ENCODE results near the gene TOMM7.

Gene TOMM7

GRCh38 chr7:22814261-22815208, 8.1 kb downstream of the TOMM7 start:
- TF ChIP-seq, protein P1, sequence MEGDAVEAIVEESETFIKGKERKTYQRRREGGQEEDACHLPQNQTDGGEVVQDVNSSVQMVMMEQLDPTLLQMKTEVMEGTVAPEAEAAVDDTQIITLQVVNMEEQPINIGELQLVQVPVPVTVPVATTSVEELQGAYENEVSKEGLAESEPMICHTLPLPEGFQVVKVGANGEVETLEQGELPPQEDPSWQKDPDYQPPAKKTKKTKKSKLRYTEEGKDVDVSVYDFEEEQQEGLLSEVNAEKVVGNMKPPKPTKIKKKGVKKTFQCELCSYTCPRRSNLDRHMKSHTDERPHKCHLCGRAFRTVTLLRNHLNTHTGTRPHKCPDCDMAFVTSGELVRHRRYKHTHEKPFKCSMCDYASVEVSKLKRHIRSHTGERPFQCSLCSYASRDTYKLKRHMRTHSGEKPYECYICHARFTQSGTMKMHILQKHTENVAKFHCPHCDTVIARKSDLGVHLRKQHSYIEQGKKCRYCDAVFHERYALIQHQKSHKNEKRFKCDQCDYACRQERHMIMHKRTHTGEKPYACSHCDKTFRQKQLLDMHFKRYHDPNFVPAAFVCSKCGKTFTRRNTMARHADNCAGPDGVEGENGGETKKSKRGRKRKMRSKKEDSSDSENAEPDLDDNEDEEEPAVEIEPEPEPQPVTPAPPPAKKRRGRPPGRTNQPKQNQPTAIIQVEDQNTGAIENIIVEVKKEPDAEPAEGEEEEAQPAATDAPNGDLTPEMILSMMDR (IDR thresholded peaks at IDR 0.05; ENCODE audit: control insufficient read depth, extremely low read depth, insufficient read depth), result no peak
- peak; percentile 65 for DNase-seq (ENCODE audit: low read depth)
- no peak overlapping the region for H3K4me3 ChIP-seq (ENCODE audit: low read depth, low read length)

- DNase-seq (ENCODE audit: low read depth), result no peak
- TF ChIP-seq, protein P1 (IDR thresholded peaks at IDR 0.05; ENCODE audit: control insufficient read depth, extremely low read depth, insufficient read depth), result no peak
- H3K4me3 ChIP-seq (ENCODE audit: low read depth, low read length), result no peak overlapping the region
These were observed 10.3 kb downstream of the TOMM7 start for GRCh38 chr7:22812353-22812752.

DNA sequence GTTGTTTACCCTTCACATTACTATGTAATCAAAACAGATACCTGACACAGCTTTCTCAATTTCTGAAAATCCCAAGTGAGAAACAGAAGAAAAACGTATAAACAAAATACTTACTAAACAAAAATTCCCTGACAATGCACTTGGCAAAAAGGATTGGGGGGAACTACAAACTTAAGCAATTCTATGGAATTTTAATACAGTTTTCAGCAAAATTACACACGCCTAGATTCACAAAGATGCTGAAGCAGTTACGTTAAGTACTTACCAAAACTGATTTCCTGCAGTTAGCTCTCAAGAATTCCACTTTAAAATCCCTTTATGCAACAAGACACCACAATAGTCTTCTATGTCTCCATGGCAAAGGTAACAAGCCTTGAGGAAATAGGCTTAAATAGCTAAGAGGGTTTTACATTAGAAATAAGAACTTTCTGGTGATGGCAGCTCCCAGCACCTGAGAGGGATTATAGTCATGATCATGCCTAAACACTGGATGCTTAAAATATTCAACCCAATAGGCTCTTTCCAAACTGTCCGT, 10.8 kb downstream of the TOMM7 start:
- no peak for DNase-seq (ENCODE audit: low read depth)
- TF ChIP-seq, protein P1 (IDR thresholded peaks at IDR 0.05; ENCODE audit: control insufficient read depth, extremely low read depth, insufficient read depth), result no peak
- no peak overlapping the region for H3K4me3 ChIP-seq (ENCODE audit: low read depth, low read length)

GRCh38 chr7:22810843-22811242, 11.8 kb downstream of the TOMM7 start:
- H3K4me3 ChIP-seq (ENCODE audit: low read depth, low read length), result no peak overlapping the region
- DNase-seq (ENCODE audit: low read depth), result no peak
- TF ChIP-seq, protein P1 (IDR thresholded peaks at IDR 0.05; ENCODE audit: control insufficient read depth, extremely low read depth, insufficient read depth), result no peak

- TF ChIP-seq, protein P1 (IDR thresholded peaks at IDR 0.05; ENCODE audit: control insufficient read depth, extremely low read depth, insufficient read depth), result no peak
- DNase-seq (ENCODE audit: low read depth), result no peak
- H3K4me3 ChIP-seq (ENCODE audit: low read depth, low read length), result no peak overlapping the region
These were observed 12.6 kb downstream of the TOMM7 start for GRCh38 chr7:22809902-22810642.

DNA sequence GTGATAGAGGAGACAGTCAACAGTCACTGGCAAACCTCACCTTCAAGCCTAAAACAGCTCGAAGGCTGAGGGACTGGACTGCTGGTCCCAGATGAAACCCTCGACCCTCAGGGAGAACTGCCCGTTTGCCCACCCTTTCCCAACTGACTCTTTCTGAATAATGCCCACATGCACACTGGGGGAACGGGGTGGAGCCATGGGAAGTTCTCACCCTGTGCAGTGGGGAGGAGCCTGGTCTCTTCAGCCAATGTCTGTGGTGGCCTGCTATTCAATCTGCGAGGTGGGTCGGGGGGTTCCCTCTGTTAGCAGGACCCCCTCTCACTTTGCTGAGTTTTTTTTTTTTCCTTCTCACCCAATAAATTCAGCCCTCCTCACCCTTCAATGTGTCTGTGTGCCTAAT, 14.5 kb downstream of the TOMM7 start:
- TF ChIP-seq, protein P1 (IDR thresholded peaks at IDR 0.05; ENCODE audit: control insufficient read depth, extremely low read depth, insufficient read depth), result no peak
- no peak for DNase-seq (ENCODE audit: low read depth)
- H3K4me3 ChIP-seq (ENCODE audit: low read depth, low read length), result no peak overlapping the region
